PC-9 (cell line): Measurements from ENCODE around the gene KRTAP22-2. TPM values are rescaled to one million over a fixed set of nuclear protein-coding genes. Genes with fewer than 3 reads are reported as not detected.

ENCODE experiments used
- BruUV-seq: library from RNA; stranded (reverse); fragments of 400-500 nt; replicated peaks from 2 replicates; lab custom pipeline; 2021; lab: Mats Ljungman, UMichigan
- CTCF ChIA-PET: fragments of 300-600 bp; sonication (Branson Sonifier 250); formaldehyde crosslinking; loops from one replicate; lab custom pipeline; 2022; ENCODE audit warnings: antibody characterized with exemption; lab: Charles Lee
- POLR2A ChIA-PET: fragments of 300-600 bp; sonication (Branson Sonifier 250); formaldehyde crosslinking; loops from one replicate; lab custom pipeline; 2022; ENCODE audit warnings: antibody characterized with exemption; ENCODE audit not compliant: unreplicated experiment; lab: Charles Lee
- DNase-seq, 2 experiments: peaks; one replicate each; pipeline versions ENCODE4 v3.0.0 to v3.0.0-alpha.2; 2015 to 2022; ENCODE audit warnings: mixed read lengths in 1 of 2
- H2AFZ ChIP-seq: fragments of 200-600 bp; sonication (generic); 2 replicates; pipeline ENCODE4 v1.8.1; 2017; ENCODE audit warnings: antibody characterized with exemption
- H3F3A ChIP-seq: fragments of 200-600 bp; sonication (generic); 2 replicates; pipeline ENCODE4 v1.8.1; 2017; ENCODE audit warnings: antibody characterized with exemption, mild to moderate bottlenecking, low read depth; ENCODE audit not compliant: insufficient read depth
- H3K27ac ChIP-seq: fragments of 200-600 bp; sonication (generic); 2 replicates; pipeline ENCODE4 v1.6.1; 2016; ENCODE audit warnings: mixed run types
- H3K27me3 ChIP-seq: fragments of 200-600 bp; sonication (generic); 2 replicates; pipeline ENCODE4 v1.6.1; 2016; ENCODE audit warnings: low read depth, mixed run types; ENCODE audit not compliant: insufficient read depth
- H3K36me3 ChIP-seq: fragments of 200-600 bp; sonication (generic); 2 replicates; pipeline ENCODE4 v1.6.1; 2016; ENCODE audit warnings: low read depth, mixed run types
- H3K4me1 ChIP-seq: fragments of 200-600 bp; sonication (generic); replicated peaks from 2 replicates; pipeline ENCODE4 v1.6.1; 2016; ENCODE audit warnings: mixed run types; ENCODE audit not compliant: insufficient read depth
- H3K4me2 ChIP-seq: fragments of 200-600 bp; sonication (generic); 2 replicates; pipeline ENCODE4 v1.6.1; 2017; ENCODE audit warnings: mixed run types
- H3K4me3 ChIP-seq: fragments of 200-600 bp; sonication (generic); 2 replicates; pipeline ENCODE4 v1.6.1; 2016; ENCODE audit warnings: mixed run types
- H3K79me2 ChIP-seq: fragments of 200-600 bp; sonication (generic); 2 replicates; pipeline ENCODE4 v1.6.1; 2017; ENCODE audit warnings: low read depth, mixed run types
- H3K9me2 ChIP-seq: fragments of 200-600 bp; sonication (generic); 2 replicates; pipeline ENCODE4 v1.8.1; 2017; ENCODE audit warnings: mild to moderate bottlenecking; ENCODE audit not compliant: insufficient read depth
- H3K9me3 ChIP-seq: fragments of 200-600 bp; sonication (generic); 2 replicates; pipeline ENCODE4 v1.8.1; 2016; ENCODE audit warnings: low read depth; ENCODE audit not compliant: insufficient read depth
- H4K20me1 ChIP-seq: fragments of 200-600 bp; sonication (generic); 2 replicates; pipeline ENCODE4 v1.8.1; 2017; ENCODE audit not compliant: insufficient read depth
- EZH2 ChIP-seq: fragments of 200-600 bp; sonication (generic); IDR thresholded peaks from 2 replicates; pipeline ENCODE4 v1.8.0; 2017; ENCODE audit warnings: antibody characterized with exemption, low read depth
- intact Hi-C: fragments of 100-400 bp; cut with micrococcal nuclease; formaldehyde crosslinking; loops from one replicate; pipeline ENCODE4 v1.10.0; 2022; ENCODE audit not compliant: unreplicated experiment
- total RNA-seq: library from RNA; stranded (reverse); gene quantifications from 2 replicates; pipeline ENCODE4 v1.2.3, GENCODE V29; 2021
- TF ChIP-seq, protein P1 (sequence below): fragments of 200-600 bp; sonication (generic); conservative IDR thresholded peaks from 2 replicates; pipeline ENCODE4 v1.6.1; 2017; ENCODE audit warnings: mixed run types, antibody characterized with exemption, mild to moderate bottlenecking, moderate library complexity

KRTAP22-2 gene
- total RNA-seq, 1 experiment from 2014 or later, result not detected

DNA sequence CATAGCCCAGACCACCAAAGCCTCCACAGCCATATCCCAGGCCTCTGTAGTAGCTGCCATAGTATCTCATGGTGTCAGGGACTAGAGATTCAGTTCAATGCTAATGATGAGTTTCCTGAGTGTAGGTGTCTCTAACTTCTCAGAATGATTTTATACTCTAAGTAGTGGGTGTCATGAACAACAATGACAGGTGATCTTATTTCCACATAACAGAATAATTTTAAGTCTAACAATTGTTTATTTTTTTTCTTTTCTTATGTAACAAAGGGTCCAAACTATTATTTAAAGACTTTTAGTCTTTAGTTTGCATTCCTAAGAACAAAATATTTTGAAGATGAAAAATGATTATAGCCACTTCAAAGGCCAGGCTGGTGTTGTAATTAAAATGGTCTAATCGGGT is 48.4 kb downstream of the KRTAP22-2 start, which contains the start of gene KRTAP19-6:
KRTAP19-6 (minus strand) TSS at position 101 of the 400 bp plus-strand sequence; CDS start at position 70, 31 bp downstream.
- POLR2A ChIA-PET, result no interaction called here
- no peaks in the 10 kb centered on the region for H3K79me2 ChIP-seq
- TF ChIP-seq EZH2, result no peak
- TF ChIP-seq, protein P1, sequence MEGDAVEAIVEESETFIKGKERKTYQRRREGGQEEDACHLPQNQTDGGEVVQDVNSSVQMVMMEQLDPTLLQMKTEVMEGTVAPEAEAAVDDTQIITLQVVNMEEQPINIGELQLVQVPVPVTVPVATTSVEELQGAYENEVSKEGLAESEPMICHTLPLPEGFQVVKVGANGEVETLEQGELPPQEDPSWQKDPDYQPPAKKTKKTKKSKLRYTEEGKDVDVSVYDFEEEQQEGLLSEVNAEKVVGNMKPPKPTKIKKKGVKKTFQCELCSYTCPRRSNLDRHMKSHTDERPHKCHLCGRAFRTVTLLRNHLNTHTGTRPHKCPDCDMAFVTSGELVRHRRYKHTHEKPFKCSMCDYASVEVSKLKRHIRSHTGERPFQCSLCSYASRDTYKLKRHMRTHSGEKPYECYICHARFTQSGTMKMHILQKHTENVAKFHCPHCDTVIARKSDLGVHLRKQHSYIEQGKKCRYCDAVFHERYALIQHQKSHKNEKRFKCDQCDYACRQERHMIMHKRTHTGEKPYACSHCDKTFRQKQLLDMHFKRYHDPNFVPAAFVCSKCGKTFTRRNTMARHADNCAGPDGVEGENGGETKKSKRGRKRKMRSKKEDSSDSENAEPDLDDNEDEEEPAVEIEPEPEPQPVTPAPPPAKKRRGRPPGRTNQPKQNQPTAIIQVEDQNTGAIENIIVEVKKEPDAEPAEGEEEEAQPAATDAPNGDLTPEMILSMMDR, result no peak
- no peaks in the 10 kb centered on the region for H3K36me3 ChIP-seq
- H3K27ac ChIP-seq, result no peak within 1 kb of the TSS
- H3K4me3 ChIP-seq, result no peak within 1 kb of the TSS
- H2AFZ ChIP-seq, result no peak within 1 kb of the TSS
- CTCF ChIA-PET, result no interaction called here
- no peaks in the 10 kb centered on the region for H3F3A ChIP-seq
- no TSS peak for BruUV-seq
- H4K20me1 ChIP-seq, result no peaks in the 10 kb centered on the region
- no peaks in the 10 kb centered on the region for H3K9me3 ChIP-seq
- no peak for DNase-seq
- no peak within 1 kb of the TSS for H3K4me2 ChIP-seq
- no peaks in the 10 kb centered on the region for H3K4me1 ChIP-seq
- intact Hi-C loops, result no loop called here
- no peaks in the 10 kb centered on the region for H3K9me2 ChIP-seq
- H3K27me3 ChIP-seq, result no peaks in the 10 kb centered on the region

Other genes starting within 250 kb of the KRTAP22-2 start
- gene KRTAP23-1, start 241.8 kb downstream of the KRTAP22-2 start, total RNA-seq, result not detected in 2 replicates
- gene KRTAP13-2, start 218.1 kb downstream of the KRTAP22-2 start, total RNA-seq, result not detected in 2 replicates
- not detected in 2 replicates for gene KRTAP13-1, start 194.4 kb downstream of the KRTAP22-2 start, total RNA-seq
- gene KRTAP13-3, start 164.5 kb downstream of the KRTAP22-2 start, total RNA-seq, result not detected in 2 replicates
- not detected in 2 replicates for gene KRTAP13-4, start 160.2 kb downstream of the KRTAP22-2 start, total RNA-seq
- not detected in 2 replicates for gene KRTAP15-1, start 150.1 kb downstream of the KRTAP22-2 start, total RNA-seq
- gene KRTAP19-1, start 110.0 kb downstream of the KRTAP22-2 start, total RNA-seq, result not detected in 2 replicates
- gene KRTAP19-2, start 103.0 kb downstream of the KRTAP22-2 start, total RNA-seq, result not detected in 2 replicates
- gene KRTAP19-3, start 98.4 kb downstream of the KRTAP22-2 start, total RNA-seq, result not detected in 2 replicates
- not detected in 2 replicates for gene KRTAP19-4, start 93.2 kb downstream of the KRTAP22-2 start, total RNA-seq
- not detected in 2 replicates for gene KRTAP19-5, start 88.3 kb downstream of the KRTAP22-2 start, total RNA-seq
- gene KRTAP19-6, start 48.5 kb downstream of the KRTAP22-2 start, total RNA-seq, result not detected in 2 replicates
- gene KRTAP19-7, start 29.1 kb downstream of the KRTAP22-2 start, total RNA-seq, result not detected in 2 replicates
- not detected in 2 replicates for gene KRTAP6-3, start 2.0 kb upstream of the KRTAP22-2 start, total RNA-seq
- gene KRTAP6-2, start 8.5 kb upstream of the KRTAP22-2 start, total RNA-seq, result not detected in 2 replicates
- gene KRTAP22-1, start 10.7 kb upstream of the KRTAP22-2 start, total RNA-seq, result not detected in 2 replicates
- not detected in 2 replicates for gene KRTAP6-1, start 23.5 kb upstream of the KRTAP22-2 start, total RNA-seq
- gene KRTAP20-1, start 26.0 kb upstream of the KRTAP22-2 start, total RNA-seq, result not detected in 2 replicates
- not detected in 2 replicates for gene KRTAP20-4, start 30.2 kb upstream of the KRTAP22-2 start, total RNA-seq
- gene KRTAP20-2, start 44.8 kb upstream of the KRTAP22-2 start, total RNA-seq, result not detected in 2 replicates
- not detected in 2 replicates for gene KRTAP20-3, start 52.5 kb upstream of the KRTAP22-2 start, total RNA-seq
- gene KRTAP21-3, start 128.4 kb upstream of the KRTAP22-2 start, total RNA-seq, result not detected in 2 replicates
- not detected in 2 replicates for gene KRTAP21-2, start 156.9 kb upstream of the KRTAP22-2 start, total RNA-seq
- not detected in 2 replicates for gene KRTAP21-1, start 165.0 kb upstream of the KRTAP22-2 start, total RNA-seq
- not detected in 2 replicates for gene KRTAP8-1, start 222.9 kb upstream of the KRTAP22-2 start, total RNA-seq
- not detected in 2 replicates for gene KRTAP7-1, start 239.4 kb upstream of the KRTAP22-2 start, total RNA-seq